DMS153 treated with DMSO at 0.1 percent for 48 hours (cell line): Measurements from ENCODE around the gene ZMAT3.
"Not testable (repeated sequence)": the region's sequence is repeated elsewhere in the genome, so short reads cannot be mapped to it uniquely, and the experiment has no call there.

ENCODE experiments used
- DNase-seq: peaks from one replicate; lab custom pipeline; 2025; ENCODE audit not compliant: unreplicated experiment; lab: John Stamatoyannopoulos, UW

The ZMAT3 gene

GRCh38 chr3:179071323-179072099 lies at the start of gene ZMAT3:
Gene ZMAT3, minus strand, starts transcription at chr3:179071809. Its CDS starts 4,057 bp downstream, at chr3:179067752.
- peak; percentile 73 for DNase-seq

- DNase-seq, result no peak
These were observed 45.2 kb upstream of the ZMAT3 start for GRCh38 chr3:179116816-179117215.

- DNase-seq, result not testable (repeated sequence)
These were observed 43.8 kb upstream of the ZMAT3 start for GRCh38 chr3:179115444-179115843.

DNA sequence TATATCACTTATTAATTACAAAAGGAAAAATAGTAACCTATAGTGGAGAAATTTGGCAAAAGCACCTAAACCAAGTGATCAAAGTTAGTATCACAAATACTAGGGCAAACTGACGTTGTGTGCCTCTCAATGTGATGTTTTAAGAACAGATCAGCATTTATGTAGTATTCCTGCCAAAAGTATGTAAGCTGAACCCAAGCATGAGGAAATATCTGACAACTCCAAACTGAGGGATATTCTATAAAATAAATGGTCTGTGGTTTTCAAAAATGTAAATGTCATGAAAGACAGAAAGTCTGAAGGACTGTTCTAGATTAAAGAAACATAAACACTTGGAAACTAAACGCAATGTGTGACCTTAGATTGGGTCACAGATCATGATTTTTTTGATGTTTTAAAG lies 42.3 kb upstream of the ZMAT3 start:
- DNase-seq, result no peak

- DNase-seq, result no peak
These were observed 36.5 kb upstream of the ZMAT3 start for GRCh38 chr3:179108086-179108485.

- DNase-seq, result no peak
These were observed 36.0 kb upstream of the ZMAT3 start for GRCh38 chr3:179107617-179108016.

DNA sequence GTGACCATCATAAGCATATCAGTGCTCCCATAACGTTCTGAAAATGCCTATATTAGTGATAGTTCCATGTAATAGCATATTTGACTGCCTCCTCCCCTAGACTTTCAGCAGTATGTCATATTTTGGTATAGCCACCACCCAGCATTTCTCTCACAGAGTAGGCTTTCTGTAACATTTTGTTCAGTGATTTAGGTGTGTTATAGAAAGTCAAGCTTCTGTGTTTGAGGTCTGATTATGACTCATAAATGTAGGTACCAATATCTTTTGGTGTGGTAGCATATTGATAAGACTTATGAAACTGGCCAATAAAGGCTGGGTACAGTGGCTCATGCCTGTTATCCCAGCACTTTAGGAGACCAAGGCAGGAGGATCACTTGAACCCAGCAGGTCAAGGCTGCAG lies 34.3 kb upstream of the ZMAT3 start:
- no peak for DNase-seq

- no peak for DNase-seq
These were observed 29.0 kb upstream of the ZMAT3 start for GRCh38 chr3:179100652-179101051.

GRCh38 chr3:179098388-179099077 lies 26.9 kb upstream of the ZMAT3 start:
- no peak for DNase-seq

DNA sequence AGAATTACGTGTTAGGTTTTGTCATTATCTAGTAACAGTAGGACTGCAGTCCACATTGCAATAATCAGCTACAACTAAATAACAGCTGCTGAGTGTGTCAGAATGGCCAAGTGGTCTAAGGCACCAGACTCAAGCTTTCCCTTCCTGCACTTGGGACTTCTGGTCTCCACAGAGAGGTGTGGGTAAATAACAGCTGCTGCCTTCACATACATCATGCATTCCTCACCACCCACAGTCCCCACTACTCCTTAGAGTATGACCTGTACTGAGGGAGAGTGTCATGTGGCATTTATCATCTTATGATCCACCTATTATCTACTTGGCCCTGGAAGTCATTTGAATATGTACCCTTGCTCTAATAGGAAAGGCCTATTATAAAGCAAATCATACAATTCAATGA lies 22.2 kb upstream of the ZMAT3 start:
- DNase-seq, result no peak

GRCh38 chr3:179091113-179091512 lies 19.5 kb upstream of the ZMAT3 start:
- DNase-seq, result no peak

- DNase-seq, result no peak
These were observed 16.7 kb upstream of the ZMAT3 start for GRCh38 chr3:179088306-179088705.

GRCh38 chr3:179083977-179084376 lies 12.4 kb upstream of the ZMAT3 start:
- DNase-seq, result no peak

GRCh38 chr3:179082416-179082815 lies 10.8 kb upstream of the ZMAT3 start:
- DNase-seq, result no peak

DNA sequence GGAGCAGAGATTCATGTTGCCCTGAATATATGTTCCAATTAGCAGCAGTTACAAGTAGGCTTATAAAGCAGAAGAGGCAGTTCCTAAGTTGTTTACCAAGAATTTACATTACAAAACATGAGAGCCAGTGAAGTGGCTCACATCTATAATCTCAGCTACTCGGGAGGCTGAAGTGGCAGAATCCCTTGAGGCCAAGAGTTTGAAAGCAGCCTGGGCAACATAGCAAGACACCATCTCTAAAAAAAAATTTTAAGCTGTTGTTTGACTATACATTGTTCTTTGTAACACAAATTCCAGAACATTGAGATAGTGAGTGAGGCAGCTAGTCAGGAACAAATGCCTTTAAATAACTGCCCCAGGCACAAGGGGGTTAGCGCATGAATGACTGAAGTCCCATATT lies 10.3 kb upstream of the ZMAT3 start:
- no peak for DNase-seq

DNA sequence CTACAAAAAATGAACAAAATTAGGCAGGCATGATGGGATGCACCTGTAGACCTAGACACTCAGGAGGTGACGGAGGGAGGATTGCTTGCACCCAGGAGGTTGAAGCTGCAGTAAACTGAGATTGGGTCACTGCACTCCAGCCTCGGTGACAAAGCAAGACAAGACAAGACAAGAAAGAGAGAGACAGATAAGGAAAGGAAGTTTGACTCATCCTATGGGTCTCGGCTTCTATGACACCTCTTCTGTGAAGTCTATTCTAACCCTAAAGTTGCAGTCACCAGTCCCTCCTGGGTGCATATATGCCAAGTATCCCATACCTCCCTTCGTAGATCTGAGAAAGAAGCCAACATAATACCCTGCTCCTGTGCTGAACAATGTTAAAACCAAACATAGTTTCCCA lies 7.9 kb upstream of the ZMAT3 start:
- no peak for DNase-seq

DNA sequence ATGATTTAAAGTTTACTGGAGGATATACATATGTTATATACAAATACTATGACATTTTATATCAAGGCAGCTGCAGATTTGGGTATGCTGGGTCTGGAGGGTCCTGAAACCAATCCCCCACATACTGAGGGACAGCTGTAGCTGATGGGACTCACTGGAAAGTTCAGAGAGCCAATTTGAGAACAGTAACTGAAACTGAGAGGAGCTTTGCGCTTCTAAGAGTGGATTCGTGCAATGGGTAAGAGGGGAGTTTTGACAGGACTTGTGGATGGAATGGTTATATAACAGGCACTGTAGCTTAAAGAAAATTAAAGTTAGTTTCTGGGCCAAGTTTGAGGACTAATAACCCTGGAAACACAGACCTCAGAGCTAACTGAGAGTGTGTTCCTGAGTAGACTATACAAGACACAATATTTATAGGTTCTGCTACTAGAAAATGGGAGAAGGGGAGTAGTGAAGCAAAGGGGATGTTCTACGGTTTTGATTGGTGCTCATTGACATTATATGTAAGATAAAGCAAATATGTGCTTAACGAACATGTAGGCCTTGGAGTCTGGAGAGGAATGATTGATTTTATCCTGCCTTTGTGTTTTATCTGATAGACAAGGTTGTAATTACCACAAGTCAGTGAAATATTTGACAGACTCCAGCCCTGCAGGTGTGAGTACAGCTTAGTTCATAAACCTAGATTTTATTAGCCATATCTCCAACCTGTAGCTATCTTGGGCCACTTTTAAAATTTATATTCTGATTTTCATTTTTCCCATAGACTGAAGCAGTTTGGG lies 4.8 kb upstream of the ZMAT3 start:
- DNase-seq, result no peak

DNA sequence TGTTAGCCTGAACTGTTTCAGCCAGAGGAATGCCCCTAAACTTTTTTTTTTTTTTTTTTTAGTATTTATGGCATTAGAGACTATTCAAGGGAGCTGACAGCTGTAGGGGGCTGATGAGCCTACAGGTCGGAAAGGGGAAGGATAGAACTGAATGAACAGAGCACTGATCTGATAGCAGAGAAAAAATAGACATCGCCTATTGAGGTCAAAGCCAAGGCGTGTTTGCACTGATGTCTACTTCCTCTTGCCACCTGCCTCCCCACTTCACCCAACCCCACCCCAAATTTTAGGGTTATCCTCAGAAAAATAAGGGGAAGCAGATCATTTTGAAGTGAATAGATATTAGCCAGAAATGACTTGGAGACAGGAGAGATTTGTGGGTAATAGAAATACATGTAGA lies 3.0 kb upstream of the ZMAT3 start:
- DNase-seq, result no peak

GRCh38 chr3:179073816-179074215 lies 2.2 kb upstream of the ZMAT3 start:
- no peak for DNase-seq

DNA sequence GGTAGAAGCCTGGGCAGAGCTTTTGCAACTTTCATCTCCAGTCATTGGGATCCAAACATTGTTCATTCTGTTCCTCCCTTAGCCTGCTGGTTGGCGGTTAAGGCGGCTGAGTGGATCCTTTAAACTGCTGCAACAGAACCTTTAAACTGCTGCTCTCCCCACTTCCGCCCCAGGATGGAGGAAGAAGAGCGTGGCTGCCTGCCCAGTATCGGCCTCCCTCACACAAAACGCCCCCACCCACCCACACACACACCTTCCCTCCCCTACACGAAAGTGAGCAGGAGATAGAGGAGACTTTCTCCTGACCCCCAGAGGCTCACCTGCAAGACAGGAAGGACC lies 460 bp upstream of the ZMAT3 start:
- peak; percentile 55 for DNase-seq

- DNase-seq, result no peak
These were observed 634 bp downstream of the ZMAT3 start for GRCh38 chr3:179071027-179071322.

GRCh38 chr3:179069762-179070390 lies 1.7 kb downstream of the ZMAT3 start:
- no peak for DNase-seq
